GM18951 (cell line): ENCODE results near the gene TM9SF1.
A peak's percentile ranks its signal among the peaks of the same experiment; 100 is the strongest.
"Not testable (repeated sequence)": the region's sequence is repeated elsewhere in the genome, so short reads cannot be mapped to it uniquely, and the experiment has no call there.

Experiments used
- POLR2A ChIP-seq: IDR thresholded peaks from 4 replicates; pipeline ENCODE4 v1.6.1; 2011; ENCODE audit warnings: mild to moderate bottlenecking; ENCODE audit not compliant: insufficient read length, insufficient read depth; ENCODE audit errors: extremely low read depth
- in situ Hi-C: fragments of 300-500 bp; cut with MboI; formaldehyde crosslinking; loops from one replicate; pipeline ENCODE4 v1.12.0; 2022; ENCODE audit warnings: low sequenced_read_pairs, mixed read lengths, inconsistent platforms; ENCODE audit not compliant: unreplicated experiment

Gene TM9SF1

GRCh38 chr14:24233538-24233866 is 38.3 kb upstream of the TM9SF1 start:
- in situ Hi-C loops: no loop called here
- TF ChIP-seq POLR2A: no peak

DNA sequence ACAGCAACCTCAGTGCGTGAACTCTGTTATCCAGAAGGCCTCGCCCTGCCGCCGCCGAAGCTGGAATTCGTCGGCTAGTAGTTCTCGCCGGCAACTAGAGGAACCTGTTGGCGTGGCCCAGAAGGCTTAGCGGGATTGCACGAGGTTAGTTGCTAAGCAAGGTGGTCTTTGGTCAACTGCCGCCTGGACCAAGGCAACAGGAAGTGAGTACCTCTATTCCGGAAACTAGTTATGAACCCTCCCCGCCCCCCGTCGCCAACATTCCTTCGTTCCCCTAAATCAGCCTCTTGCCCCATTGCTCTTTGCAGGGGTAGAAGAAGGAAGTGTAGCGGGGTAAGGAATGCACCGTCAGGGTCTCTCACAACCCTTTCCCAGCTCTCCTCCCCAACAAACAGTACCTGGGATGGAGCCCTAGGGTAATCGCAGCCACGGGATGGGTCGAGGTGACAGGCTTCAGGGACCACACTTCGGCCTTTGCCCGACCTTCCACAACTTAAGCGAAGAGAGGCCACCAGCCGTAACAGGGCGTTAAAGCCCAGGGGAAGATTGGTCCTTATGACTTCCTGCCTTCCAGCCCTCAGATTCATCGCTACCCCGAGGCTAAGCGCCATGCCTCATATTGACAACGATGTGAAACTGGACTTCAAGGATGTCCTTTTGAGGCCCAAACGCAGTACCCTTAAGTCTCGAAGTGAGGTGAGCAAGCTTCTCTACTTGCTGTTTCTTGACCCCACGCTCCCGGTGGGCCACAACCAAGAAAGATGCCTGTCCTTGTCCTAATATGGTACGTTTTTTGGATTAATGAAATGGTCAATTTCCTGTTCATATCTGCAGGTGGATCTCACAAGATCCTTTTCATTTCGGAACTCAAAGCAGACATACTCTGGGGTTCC is 37.6 kb upstream of the TM9SF1 start, which contains the start of gene GMPR2:
Gene GMPR2, plus strand, starts transcription at position 285 of the 893 bp plus-strand sequence. Its CDS starts 325 bp downstream, at position 610.
- peak; percentile 60 for TF ChIP-seq POLR2A
- in situ Hi-C loops: no loop called here

- in situ Hi-C loops: no loop called here
- TF ChIP-seq POLR2A: peak; percentile 65
Observed at GRCh38 chr14:24232121-24232644, 36.9 kb upstream of the TM9SF1 start, which contains the start of gene NEDD8. Gene NEDD8 (minus strand): TSS chr14:24232367. CDS start chr14:24232267, 100 bp downstream.

GRCh38 chr14:24231263-24232120 is 36.3 kb upstream of the TM9SF1 start:
- in situ Hi-C loops: no loop called here
- no peak for TF ChIP-seq POLR2A

DNA sequence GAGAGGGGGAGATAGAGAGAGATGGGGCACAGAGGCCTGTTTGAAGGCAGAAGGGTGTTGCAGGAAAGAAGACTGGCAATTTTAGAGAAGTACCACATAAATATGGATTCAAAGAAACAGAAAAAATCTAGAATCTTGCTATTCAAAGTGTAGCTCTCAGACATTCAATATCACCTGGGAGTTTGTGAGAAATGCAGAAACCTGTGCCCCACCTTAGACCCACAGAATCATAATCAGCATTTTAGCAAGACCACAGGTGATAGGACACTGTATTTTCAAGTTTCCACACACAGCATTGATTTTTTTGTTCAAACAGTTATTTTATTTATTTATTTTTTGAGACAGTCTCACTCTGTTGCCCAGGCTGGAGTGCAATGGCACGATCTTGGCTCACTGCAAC is 33.7 kb upstream of the TM9SF1 start:
- in situ Hi-C loops: no loop called here
- TF ChIP-seq POLR2A: no peak

GRCh38 chr14:24226473-24226872 is 31.2 kb upstream of the TM9SF1 start:
- no peak for TF ChIP-seq POLR2A
- in situ Hi-C loops: no loop called here

GRCh38 chr14:24224618-24225071 is 29.4 kb upstream of the TM9SF1 start:
- in situ Hi-C loops: no loop called here
- no peak for TF ChIP-seq POLR2A

DNA sequence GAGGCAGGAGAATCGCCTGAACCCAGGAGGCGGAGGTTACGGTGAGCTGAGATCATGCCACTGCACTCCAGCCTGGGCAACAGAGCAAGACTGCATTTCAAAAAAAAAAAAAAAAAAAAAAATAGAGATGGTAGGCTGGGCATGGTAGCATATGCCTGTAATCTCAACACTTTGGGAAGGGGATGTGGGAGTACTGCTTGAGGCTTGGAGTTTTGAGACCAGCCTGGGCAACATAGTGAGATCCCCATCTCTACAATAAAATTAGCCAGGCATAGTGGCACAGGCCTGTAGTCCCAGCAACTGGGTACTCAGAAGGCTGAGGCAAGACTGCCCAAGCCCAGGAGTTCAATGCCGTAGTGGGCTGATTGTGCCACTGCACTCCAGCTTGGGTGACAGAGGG is 27.7 kb upstream of the TM9SF1 start:
- in situ Hi-C loops: not testable (repeated sequence)

DNA sequence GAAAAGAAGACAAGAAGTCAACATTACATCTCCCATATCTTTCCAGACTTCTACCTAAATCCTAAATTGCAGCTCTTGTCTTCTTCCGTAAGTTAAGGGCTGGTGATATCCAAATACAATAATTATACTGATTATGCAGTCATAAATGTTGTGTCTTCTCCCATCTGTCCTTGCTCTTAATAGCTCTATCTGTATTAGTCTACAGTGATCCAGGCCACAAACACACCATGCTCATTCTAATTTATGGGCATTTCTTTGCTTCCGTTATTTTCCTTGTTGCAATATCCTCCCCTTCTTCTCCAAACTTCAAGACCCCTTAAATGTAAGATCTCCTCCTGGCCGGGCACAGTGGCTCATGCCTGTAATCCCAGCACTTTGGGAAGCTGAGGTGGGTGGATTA is 24.3 kb upstream of the TM9SF1 start:
- TF ChIP-seq POLR2A: no peak
- in situ Hi-C loops: no loop called here

DNA sequence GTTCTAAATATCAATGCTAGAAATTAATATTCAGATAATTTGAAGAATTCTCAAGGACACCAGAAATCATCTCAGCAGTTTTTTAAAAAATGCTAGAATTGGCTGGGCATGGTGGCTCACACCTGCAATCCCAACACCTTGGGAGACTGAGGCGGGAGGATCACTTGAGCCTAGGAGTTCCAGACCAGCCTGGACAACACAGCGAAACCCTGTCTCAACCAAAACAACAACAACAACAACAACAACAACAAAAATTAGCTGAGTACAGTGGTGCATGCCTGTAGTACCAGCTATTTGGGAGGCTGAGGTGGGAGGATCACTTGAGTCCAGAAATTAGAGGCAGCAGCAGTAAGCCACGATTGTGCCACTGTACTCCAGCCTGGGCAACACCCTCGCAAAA is 23.8 kb upstream of the TM9SF1 start:
- TF ChIP-seq POLR2A: no peak
- in situ Hi-C loops: no loop called here

GRCh38 chr14:24216876-24217275 is 21.6 kb upstream of the TM9SF1 start:
- in situ Hi-C loops: not testable (repeated sequence)

DNA sequence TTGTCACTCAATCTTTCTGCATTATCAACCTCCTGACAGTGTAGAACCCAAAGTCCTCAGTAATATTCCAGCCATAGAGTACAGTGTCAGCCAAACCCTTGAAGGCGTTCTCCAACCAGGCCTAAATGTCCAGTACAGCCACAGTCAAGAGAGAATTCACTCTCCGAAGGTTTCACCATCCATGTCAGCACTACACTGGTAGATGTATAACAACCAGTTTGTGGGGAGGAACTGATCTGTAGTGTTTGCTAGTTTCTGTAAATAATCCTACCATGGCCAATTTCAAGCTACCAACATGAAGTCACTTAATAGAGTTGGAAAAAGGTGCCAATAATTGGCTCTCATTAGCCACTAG is 21.1 kb upstream of the TM9SF1 start:
- TF ChIP-seq POLR2A: no peak
- in situ Hi-C loops: no loop called here

- in situ Hi-C loops: no loop called here
- peak; percentile 85 for TF ChIP-seq POLR2A
Observed at GRCh38 chr14:24215495-24216344, 20.5 kb upstream of the TM9SF1 start, which contains the start of gene MDP1. Gene MDP1 (minus strand): TSS chr14:24216066. CDS start chr14:24215955, 111 bp downstream.
